GM19463 (cell line): ENCODE data around the gene FAM13B.

Experiments used
- ATAC-seq: cut with Tn5 transposase; IDR thresholded peaks from one replicate; pipeline ENCODE4 v1.9.1; 2021; ENCODE audit warnings: mild to moderate bottlenecking, moderate library complexity; ENCODE audit not compliant: unreplicated experiment

Gene FAM13B

GRCh38 chr5:137901011-137901817 is 131.7 kb downstream of the FAM13B start:
- no peak for ATAC-seq

- no peak for ATAC-seq
These were observed 133.4 kb downstream of the FAM13B start for GRCh38 chr5:137899493-137899892.

- ATAC-seq, result no peak
These were observed 136.3 kb downstream of the FAM13B start for GRCh38 chr5:137896560-137896959.

GRCh38 chr5:137894586-137894985 is 138.3 kb downstream of the FAM13B start:
- ATAC-seq, result no peak

GRCh38 chr5:137891849-137892248 is 141.0 kb downstream of the FAM13B start:
- ATAC-seq, result no peak

GRCh38 chr5:137890845-137891244 is 142.0 kb downstream of the FAM13B start:
- no peak for ATAC-seq

- ATAC-seq, result peak; percentile 99
These were observed 143.8 kb downstream of the FAM13B start, which contains the start of gene PKD2L2 for GRCh38 chr5:137888863-137889759. Gene PKD2L2 (plus strand): TSS chr5:137889457. CDS start chr5:137889492, 35 bp downstream.

- ATAC-seq, result no peak
These were observed 144.4 kb downstream of the FAM13B start for GRCh38 chr5:137888466-137888862.
